DMS114 treated with DMSO at 0.1 percent for 48 hours (cell line): ENCODE measurements around the gene ZNF664.

Experiments used
- DNase-seq: peaks from one replicate; lab custom pipeline; 2025; ENCODE audit not compliant: unreplicated experiment; lab: John Stamatoyannopoulos, UW

Gene ZNF664

GRCh38 chr12:124059752-124060151, 86.7 kb downstream of the ZNF664 start:
- no peak for DNase-seq
